HL-60 (cell line): ENCODE data around the gene POC1A.

Experiments
- CTCF ChIP-seq: IDR thresholded peaks from one replicate; pipeline ENCODE4 v1.5.1; 2011; ENCODE audit warnings: low read length, control low read depth, inconsistent platforms; ENCODE audit not compliant: insufficient read depth
- GABPA ChIP-seq: IDR thresholded peaks from 2 replicates; pipeline ENCODE4 v1.6.1; 2012; ENCODE audit warnings: low read depth
- POLR2AphosphoS5 ChIP-seq: IDR thresholded peaks from 2 replicates; pipeline ENCODE4 v1.6.1; 2012; ENCODE audit warnings: low read depth
- REST ChIP-seq: IDR thresholded peaks from 2 replicates; pipeline ENCODE4 v1.6.1; 2012; ENCODE audit warnings: low read depth; ENCODE audit not compliant: insufficient replicate concordance

GRCh38 chr3:52147804-52148203 lies 6.4 kb downstream of the POC1A start:
- no peak for TF ChIP-seq CTCF
- no peak for TF ChIP-seq GABPA
- TF ChIP-seq POLR2AphosphoS5: no peak
- TF ChIP-seq REST: no peak
